ENCODE data around the gene SPDYE6. TPM values are rescaled to one million over a fixed set of nuclear protein-coding genes. Genes with fewer than 3 reads are reported as not detected.
"Not testable (repeated sequence)": the region's sequence is repeated elsewhere in the genome, so short reads cannot be mapped to it uniquely, and the experiment has no call there.

The SPDYE6 gene
- total RNA-seq = not detected
- polyA plus RNA-seq = under 1 TPM; 0.05 to 0.08 (median 0.08) TPM
- long read RNA-seq, donor 1, partial matches to known transcripts = 0 of 1 reads
- long read RNA-seq, donor 1, other reads (novel, unspliced or antisense) = 1 of 1 reads
- long read RNA-seq, donor 2, partial matches to known transcripts = 0 of 2 reads
- long read RNA-seq, donor 2, other reads (novel, unspliced or antisense) = 2 of 2 reads

- H3K27me3 ChIP-seq (ENCODE audit: insufficient read depth in 3 of 3, low read length in 2 of 3); intact Hi-C loops (cut with DNase I); H3K4me3 ChIP-seq; H3K4me1 ChIP-seq; H3K9me3 ChIP-seq; H3K27ac ChIP-seq; H3K36me3 ChIP-seq (ENCODE audit: insufficient read depth in 1 of 2, low read depth in 1 of 2); DNase-seq; ATAC-seq: not testable (repeated sequence)
- no CpG with 5 or more reads among the region's 6 CpGs for WGBS, 3 donors
Measured at GRCh38 chr7:102356344-102356743, at the start of gene SPDYE6. Gene SPDYE6 (minus strand): TSS chr7:102356444. CDS start chr7:102356023, 421 bp downstream.

- DNase-seq; H3K27ac ChIP-seq; H3K4me3 ChIP-seq; H3K4me1 ChIP-seq; H3K27me3 ChIP-seq (ENCODE audit: insufficient read depth in 3 of 3, low read length in 2 of 3); ATAC-seq; H3K9me3 ChIP-seq; intact Hi-C loops (cut with DNase I): not testable (repeated sequence)
- H3K36me3 ChIP-seq (ENCODE audit: insufficient read depth in 1 of 2, low read depth in 1 of 2) = peaks cover 6 to 100% of the 10 kb centered on the region in 2 donors
- WGBS, 3 donors = 94 to 99% (median 96%) methylated on average over 5 of the region's 5 CpGs
Measured at GRCh38 chr7:102404862-102405188, 48.6 kb upstream of the SPDYE6 start.

GRCh38 chr7:102404005-102404861 is 48.0 kb upstream of the SPDYE6 start:
- peak; percentile 64 for TF ChIP-seq CTCF (IDR thresholded peaks at IDR 0.05)
- Histone ChIP-seq H3K27ac (no peak overlapping the region), H3K27me3 (ENCODE audit: insufficient read depth in 3 of 3, low read length in 2 of 3) (no peaks in the 10 kb centered on the region), H3K4me3 (no peak overlapping the region), H3K9me3 (no peaks in the 10 kb centered on the region), H3K36me3 (ENCODE audit: insufficient read depth in 1 of 2, low read depth in 1 of 2) (peaks cover 6 to 100% of the 10 kb centered on the region in 2 donors), H3K4me1 (no peaks in the 10 kb centered on the region)
- intact Hi-C loops (cut with DNase I) = no loop called here
- 72 to 77% (median 74%) methylated on average over 15 of the region's 15 CpGs for WGBS, 3 donors
- ATAC-seq = peak; percentile 84 to 95 (median 89)
- no peak for DNase-seq

- H3K9me3 ChIP-seq = no peaks in the 10 kb centered on the region
- no peak for TF ChIP-seq CTCF (IDR thresholded peaks at IDR 0.05)
- H3K4me3 ChIP-seq = no peak overlapping the region
- intact Hi-C loops (cut with DNase I) = no loop called here
- no peak for ATAC-seq
- 93 to 100% (median 96%) methylated on average over 3 of the region's 3 CpGs for WGBS, 3 donors
- no peak overlapping the region for H3K27ac ChIP-seq
- no peak for DNase-seq
- no peaks in the 10 kb centered on the region for H3K4me1 ChIP-seq
- no peaks in the 10 kb centered on the region for H3K27me3 ChIP-seq (ENCODE audit: insufficient read depth in 3 of 3, low read length in 2 of 3)
- H3K36me3 ChIP-seq (ENCODE audit: insufficient read depth in 1 of 2, low read depth in 1 of 2) = peaks cover 6 to 100% of the 10 kb centered on the region in 2 donors
Measured at GRCh38 chr7:102403563-102403962, 47.3 kb upstream of the SPDYE6 start.

GRCh38 chr7:102400360-102400759 is 44.1 kb upstream of the SPDYE6 start:
- no peaks in the 10 kb centered on the region for H3K9me3 ChIP-seq
- H3K4me3 ChIP-seq = no peak overlapping the region
- TF ChIP-seq CTCF (IDR thresholded peaks at IDR 0.05) = no peak
- no peak overlapping the region for H3K27ac ChIP-seq
- ATAC-seq (no peak), DNase-seq (no peak)
- H3K4me1 ChIP-seq = peaks cover 6% of the 10 kb centered on the region
- no peaks in the 10 kb centered on the region for H3K27me3 ChIP-seq (ENCODE audit: insufficient read depth in 3 of 3, low read length in 2 of 3)
- 87 to 94% (median 90%) methylated on average over 5 of the region's 5 CpGs for WGBS, 3 donors
- H3K36me3 ChIP-seq (ENCODE audit: insufficient read depth in 1 of 2, low read depth in 1 of 2) = peaks cover 0 to 71% of the 10 kb centered on the region in 2 donors
- intact Hi-C loops (cut with DNase I) = no loop called here

Data from psoas muscle (tissue), 8 donors.